ACHN (cell line): ENCODE measurements around the gene LRBA.
A peak's percentile ranks its signal among the peaks of the same experiment; 100 is the strongest.
"Not testable (repeated sequence)": the region's sequence is repeated elsewhere in the genome, so short reads cannot be mapped to it uniquely, and the experiment has no call there.

Experiments
- DNase-seq: peaks from one replicate; pipeline ENCODE4 v3.0.0-alpha.2; 2015
- in situ Hi-C: cut with HindIII; loops from 2 replicates; pipeline ENCODE4 v1.10.0; 2017; ENCODE audit warnings: low sequenced_read_pairs, low pct_ligation_motif_present, low pct_unique_long_range_greater_than_20kb

LRBA gene

GRCh38 chr4:150673793-150674192 is 341.3 kb downstream of the LRBA start:
- DNase-seq, result no peak
- in situ Hi-C loops, result no loop called here

GRCh38 chr4:150668824-150669223 is 346.3 kb downstream of the LRBA start:
- in situ Hi-C loops, result no loop called here
- no peak for DNase-seq

- DNase-seq, result no peak
- in situ Hi-C loops, result no loop called here
Measured at GRCh38 chr4:150664935-150665334, 350.1 kb downstream of the LRBA start.

GRCh38 chr4:150662686-150663085 is 352.4 kb downstream of the LRBA start:
- DNase-seq, result no peak

GRCh38 chr4:150661551-150661950 is 353.5 kb downstream of the LRBA start:
- DNase-seq, in situ Hi-C loops: not testable (repeated sequence)

More at GRCh38 chr4:150662686-150663085, 352.4 kb downstream of the LRBA start:
- in situ Hi-C loops, result no loop called here

GRCh38 chr4:150658258-150658657 is 356.8 kb downstream of the LRBA start:
- DNase-seq, in situ Hi-C loops: not testable (repeated sequence)

GRCh38 chr4:150656891-150657290 is 358.2 kb downstream of the LRBA start:
- in situ Hi-C loops, result no loop called here
- no peak for DNase-seq

- in situ Hi-C loops, result no loop called here
- no peak for DNase-seq
Measured at GRCh38 chr4:150650751-150651150, 364.3 kb downstream of the LRBA start.

- DNase-seq, result no peak
- in situ Hi-C loops, result no loop called here
Measured at GRCh38 chr4:150648123-150648522, 367.0 kb downstream of the LRBA start.

GRCh38 chr4:150647008-150647407 is 368.1 kb downstream of the LRBA start:
- in situ Hi-C loops, result no loop called here
- DNase-seq, result no peak

- in situ Hi-C loops, result no loop called here
- no peak for DNase-seq
Measured at GRCh38 chr4:150641612-150642011, 373.5 kb downstream of the LRBA start.

- in situ Hi-C loops, result no loop called here
- no peak for DNase-seq
Measured at GRCh38 chr4:150632639-150633038, 382.4 kb downstream of the LRBA start.

GRCh38 chr4:150628073-150628472 is 387.0 kb downstream of the LRBA start:
- in situ Hi-C loops, result no loop called here
- DNase-seq, result no peak

GRCh38 chr4:150625033-150625432 is 390.1 kb downstream of the LRBA start:
- DNase-seq, result no peak
- in situ Hi-C loops, result no loop called here

GRCh38 chr4:150624055-150624454 is 391.0 kb downstream of the LRBA start:
- in situ Hi-C loops, result no loop called here
- DNase-seq, result no peak

GRCh38 chr4:150619042-150619441 is 396.0 kb downstream of the LRBA start:
- in situ Hi-C loops, result no loop called here
- DNase-seq, result peak; percentile 3

GRCh38 chr4:150609131-150609530 is 406.0 kb downstream of the LRBA start:
- in situ Hi-C loops, result no loop called here
- DNase-seq, result no peak

GRCh38 chr4:150600812-150601445 is 414.2 kb downstream of the LRBA start:
- in situ Hi-C loops, result no loop called here
- DNase-seq, result no peak

- in situ Hi-C loops, result no loop called here
- no peak for DNase-seq
Measured at GRCh38 chr4:150599547-150599946, 415.5 kb downstream of the LRBA start.

GRCh38 chr4:150598909-150599308 is 416.2 kb downstream of the LRBA start:
- in situ Hi-C loops, result no loop called here
- DNase-seq, result no peak

- peak; percentile 16 for DNase-seq
- in situ Hi-C loops, result no loop called here
Measured at GRCh38 chr4:150593996-150594395, 421.1 kb downstream of the LRBA start.
